Kidney tubule cell (primary cell): ENCODE measurements around the gene CCKAR.

Source experiments
- DNase-seq: peaks from one replicate; pipeline ENCODE4 v3.0.0-alpha.2; 2018; ENCODE audit warnings: low spot score

Gene CCKAR

DNA sequence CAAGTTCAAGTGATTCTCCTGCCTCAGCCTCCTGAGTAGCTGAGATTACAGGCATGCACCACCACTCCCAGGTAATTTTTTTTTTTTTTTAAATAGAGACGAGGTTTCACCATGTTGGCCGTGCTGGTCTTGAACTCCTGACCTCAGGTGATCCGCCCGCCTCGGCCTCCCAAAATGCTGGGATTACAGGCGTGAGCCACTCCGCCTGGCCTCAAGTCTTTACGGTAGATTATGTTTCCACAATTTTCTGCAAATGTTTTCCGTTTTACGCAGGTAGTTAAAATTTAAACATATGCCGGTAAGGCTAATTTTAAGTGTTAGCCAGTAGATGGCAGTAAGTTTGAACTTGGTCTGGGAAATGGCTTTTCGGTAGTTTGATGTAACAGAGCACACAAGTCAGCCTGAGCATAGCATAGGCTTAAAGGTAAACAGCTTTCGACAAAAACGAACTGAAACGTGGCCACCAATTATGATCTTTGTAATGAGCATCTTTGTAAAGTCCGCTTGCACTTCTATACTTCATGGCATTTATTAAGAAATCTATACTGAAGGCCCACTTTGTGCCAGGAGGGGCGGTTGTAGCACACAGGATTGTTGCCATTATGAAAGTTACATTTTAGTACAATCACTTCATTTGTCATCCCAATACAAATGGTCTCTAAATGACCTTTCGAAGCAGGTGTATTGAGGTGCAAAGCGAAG is 31.1 kb downstream of the CCKAR start:
- DNase-seq = peak; percentile 83

DNA sequence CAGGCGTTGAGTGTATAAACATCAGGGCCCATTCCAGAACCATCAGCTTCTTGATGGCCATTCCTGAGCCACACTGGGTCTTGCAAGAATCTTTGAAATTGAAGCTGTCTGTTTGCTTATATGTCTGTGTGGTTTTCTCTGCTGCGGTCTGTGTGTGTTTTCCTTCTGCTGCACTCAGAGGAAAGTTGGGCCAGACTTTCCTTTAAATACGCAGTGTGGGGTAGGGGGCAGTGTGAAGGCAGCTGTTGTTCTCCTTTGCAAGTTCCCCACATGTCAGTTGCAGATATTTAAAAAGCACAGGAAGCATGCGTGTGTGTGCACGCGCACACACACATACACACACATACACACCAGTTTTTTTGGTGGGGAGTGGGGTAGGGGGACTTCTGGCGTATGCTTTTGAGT is 32.1 kb downstream of the CCKAR start:
- no peak for DNase-seq

- no peak for DNase-seq
Observed at GRCh38 chr4:26457412-26457811, 32.9 kb downstream of the CCKAR start.

- DNase-seq = no peak
Observed at GRCh38 chr4:26455571-26455970, 34.7 kb downstream of the CCKAR start.

GRCh38 chr4:26454961-26455360 is 35.3 kb downstream of the CCKAR start:
- DNase-seq = no peak

DNA sequence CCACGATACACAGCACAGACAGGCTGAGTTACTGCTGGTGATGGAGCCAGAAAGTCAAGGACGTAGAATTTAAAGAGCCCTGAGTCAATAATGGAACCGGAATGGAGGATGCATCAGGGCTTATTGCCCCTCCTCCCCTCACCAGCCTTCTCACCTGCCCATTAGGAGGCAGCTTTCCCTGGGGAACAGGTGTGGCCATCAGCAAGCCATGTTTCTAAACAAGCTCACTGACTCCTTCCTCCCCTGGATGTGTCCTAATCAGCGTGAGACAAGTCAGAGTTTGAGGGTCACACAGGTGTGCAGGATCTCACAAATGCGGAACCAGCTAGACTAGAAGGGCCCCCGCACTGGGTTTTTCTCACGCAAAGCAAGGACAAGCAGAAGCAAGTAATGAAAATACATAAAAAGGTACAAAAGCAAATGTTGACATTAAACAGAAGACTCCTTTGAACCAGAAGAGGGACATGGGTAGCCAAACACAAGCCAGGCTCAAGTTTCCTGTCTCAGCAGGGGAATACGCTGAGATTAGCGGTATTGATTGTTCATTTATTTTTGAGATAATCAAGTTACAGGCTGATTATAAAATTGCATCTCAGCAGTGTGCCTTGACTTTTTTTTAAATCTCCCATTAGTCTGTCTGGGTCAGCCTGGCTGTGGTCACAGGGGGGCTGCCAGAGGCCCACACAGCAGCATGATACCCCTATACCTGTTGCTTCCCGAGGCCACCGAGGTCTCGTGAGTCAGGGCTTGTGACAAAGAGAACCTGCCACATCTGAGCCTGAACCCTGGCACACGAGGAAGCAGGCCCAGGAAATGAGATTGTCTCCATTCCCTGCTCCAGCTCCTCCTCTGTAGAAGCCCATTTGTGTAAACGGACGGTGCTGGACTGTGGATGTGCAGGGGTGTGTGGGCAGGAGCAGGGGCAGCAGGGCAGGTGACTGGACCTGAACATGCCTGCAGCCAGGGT is 37.4 kb downstream of the CCKAR start:
- DNase-seq = no peak

- no peak for DNase-seq
Observed at GRCh38 chr4:26451597-26451996, 38.7 kb downstream of the CCKAR start.

GRCh38 chr4:26450418-26450817 is 39.9 kb downstream of the CCKAR start:
- DNase-seq = no peak

DNA sequence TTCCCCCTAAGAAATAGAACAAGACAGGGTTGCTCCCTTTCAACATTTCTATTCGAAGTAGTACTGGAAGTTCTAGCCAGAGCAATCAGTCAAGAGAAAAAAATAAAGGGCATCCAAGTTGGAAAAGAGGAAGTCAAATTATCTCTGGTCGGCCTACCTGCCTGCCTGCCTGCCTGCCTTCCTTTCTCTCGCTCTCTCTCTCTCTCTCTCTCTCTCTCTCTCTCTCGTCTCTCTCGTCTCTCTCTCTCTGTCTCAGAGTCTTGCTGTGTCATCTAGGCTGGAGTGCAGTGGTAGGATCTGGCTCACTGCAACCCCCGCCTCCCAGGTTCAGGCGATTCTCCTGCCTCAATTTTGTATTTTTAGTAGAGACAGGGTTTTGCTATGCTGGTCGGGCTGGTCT is 42.9 kb downstream of the CCKAR start:
- no peak for DNase-seq

- no peak for DNase-seq
Observed at GRCh38 chr4:26441771-26442170, 48.5 kb downstream of the CCKAR start.

- DNase-seq = peak; percentile 68
Observed at GRCh38 chr4:26441102-26441501, 49.2 kb downstream of the CCKAR start.

DNA sequence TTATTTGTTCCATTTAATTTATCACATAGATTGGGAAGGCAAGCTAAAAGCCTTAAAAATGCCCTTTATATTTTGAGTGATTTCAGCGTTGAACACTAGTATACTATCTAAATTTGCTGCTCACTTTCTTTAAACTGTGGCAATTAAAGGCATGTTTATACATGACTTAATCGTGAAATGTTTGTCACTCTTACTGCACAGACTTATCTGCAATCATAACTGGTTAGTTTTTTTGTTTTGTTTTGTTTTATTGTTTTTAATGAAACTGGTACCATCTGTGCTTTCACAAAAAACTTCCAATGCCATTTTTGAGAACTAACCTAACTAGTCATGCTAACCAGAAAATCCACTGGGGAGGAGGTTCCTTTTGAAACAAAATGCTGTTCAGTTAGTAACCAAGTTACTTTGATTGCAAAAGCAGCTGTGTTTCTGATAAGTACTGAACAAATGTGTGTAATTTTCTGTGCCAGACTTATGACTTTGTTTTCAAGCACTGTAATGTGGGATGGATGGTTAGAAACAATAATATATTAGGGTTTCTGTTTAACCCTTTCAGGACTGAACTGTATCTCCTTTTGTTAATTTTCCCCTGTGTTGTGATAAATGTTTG is 56.1 kb downstream of the CCKAR start:
- DNase-seq = no peak

DNA sequence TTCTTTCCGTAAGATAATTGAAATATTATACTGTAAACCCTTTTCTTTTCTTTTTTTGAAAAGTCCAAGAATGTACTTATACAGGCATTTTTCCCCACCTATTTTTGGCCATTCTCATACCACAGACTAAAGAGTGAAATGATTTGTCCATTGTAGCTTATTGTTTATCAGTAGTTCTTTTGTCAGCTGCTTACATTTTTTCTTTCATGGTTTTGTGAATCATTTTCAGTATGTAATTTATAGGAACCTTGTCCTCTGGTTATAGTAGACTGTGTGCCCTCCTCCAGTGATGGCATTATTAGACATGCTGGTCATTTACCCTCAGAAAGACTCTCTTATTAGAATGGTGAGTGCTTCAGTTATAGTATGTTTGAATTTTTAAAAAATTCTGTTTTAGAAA is 56.7 kb downstream of the CCKAR start:
- no peak for DNase-seq

DNA sequence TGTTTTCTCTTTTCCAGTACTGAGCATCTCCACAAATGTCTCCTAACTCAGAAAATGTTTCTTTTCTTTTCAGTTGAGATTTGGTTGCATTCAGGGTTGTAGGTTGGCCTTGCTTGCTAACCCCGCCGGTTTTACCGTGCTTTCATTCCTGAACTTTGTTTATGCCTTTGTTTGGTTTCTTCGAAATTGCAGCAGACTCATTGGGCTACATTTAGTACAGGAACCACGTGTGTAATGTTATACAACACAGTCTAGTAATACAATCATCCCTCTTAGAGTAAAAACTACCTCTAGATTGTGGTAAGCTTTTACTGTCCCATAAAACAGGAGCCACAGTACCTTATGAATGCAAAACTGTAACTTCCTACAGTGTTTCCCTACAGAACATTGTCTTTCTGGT is 57.9 kb downstream of the CCKAR start:
- no peak for DNase-seq

GRCh38 chr4:26431461-26432180 is 58.7 kb downstream of the CCKAR start:
- no peak for DNase-seq
